Stomach smooth muscle (tissue), 2 donors: ENCODE measurements around the gene MACO1.
"Not testable (repeated sequence)": the region's sequence is repeated elsewhere in the genome, so short reads cannot be mapped to it uniquely, and the experiment has no call there.

ENCODE experiments used
- H3K27ac ChIP-seq: one replicate; pipeline ENCODE4 v1.7.0; 2013; ENCODE audit warnings: mild to moderate bottlenecking, low read length, inconsistent platforms
- H3K27me3 ChIP-seq, 2 donors: one replicate each; pipeline ENCODE4 v1.7.0; 2013; ENCODE audit warnings: low read length in 2 of 2; ENCODE audit not compliant: insufficient read depth in 2 of 2, control insufficient read depth in 1 of 2
- H3K36me3 ChIP-seq, 2 donors: one replicate each; pipeline ENCODE4 v1.7.0; 2013; ENCODE audit warnings: low read length in 2 of 2; ENCODE audit not compliant: control insufficient read depth in 2 of 2, insufficient read depth in 2 of 2
- H3K4me1 ChIP-seq: one replicate; pipeline ENCODE4 v1.7.0; 2013; ENCODE audit warnings: low read length; ENCODE audit not compliant: control insufficient read depth, insufficient read depth
- H3K4me3 ChIP-seq, 2 donors: one replicate each; pipeline ENCODE4 v1.7.0; 2013; ENCODE audit warnings: low read length in 2 of 2
- H3K9ac ChIP-seq, 2 donors: one replicate each; pipeline ENCODE4 v1.7.0; 2013; ENCODE audit warnings: low read length in 2 of 2, mild to moderate bottlenecking in 1 of 2
- H3K9me3 ChIP-seq, 2 donors: one replicate each; pipeline ENCODE4 v1.7.0; 2013; ENCODE audit warnings: low read length in 2 of 2; ENCODE audit not compliant: control insufficient read depth in 2 of 2
- donor health status: healthy.
- donor health status: Pancreatic carcinoma.

The MACO1 gene, protein sequence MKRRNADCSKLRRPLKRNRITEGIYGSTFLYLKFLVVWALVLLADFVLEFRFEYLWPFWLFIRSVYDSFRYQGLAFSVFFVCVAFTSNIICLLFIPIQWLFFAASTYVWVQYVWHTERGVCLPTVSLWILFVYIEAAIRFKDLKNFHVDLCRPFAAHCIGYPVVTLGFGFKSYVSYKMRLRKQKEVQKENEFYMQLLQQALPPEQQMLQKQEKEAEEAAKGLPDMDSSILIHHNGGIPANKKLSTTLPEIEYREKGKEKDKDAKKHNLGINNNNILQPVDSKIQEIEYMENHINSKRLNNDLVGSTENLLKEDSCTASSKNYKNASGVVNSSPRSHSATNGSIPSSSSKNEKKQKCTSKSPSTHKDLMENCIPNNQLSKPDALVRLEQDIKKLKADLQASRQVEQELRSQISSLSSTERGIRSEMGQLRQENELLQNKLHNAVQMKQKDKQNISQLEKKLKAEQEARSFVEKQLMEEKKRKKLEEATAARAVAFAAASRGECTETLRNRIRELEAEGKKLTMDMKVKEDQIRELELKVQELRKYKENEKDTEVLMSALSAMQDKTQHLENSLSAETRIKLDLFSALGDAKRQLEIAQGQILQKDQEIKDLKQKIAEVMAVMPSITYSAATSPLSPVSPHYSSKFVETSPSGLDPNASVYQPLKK

DNA sequence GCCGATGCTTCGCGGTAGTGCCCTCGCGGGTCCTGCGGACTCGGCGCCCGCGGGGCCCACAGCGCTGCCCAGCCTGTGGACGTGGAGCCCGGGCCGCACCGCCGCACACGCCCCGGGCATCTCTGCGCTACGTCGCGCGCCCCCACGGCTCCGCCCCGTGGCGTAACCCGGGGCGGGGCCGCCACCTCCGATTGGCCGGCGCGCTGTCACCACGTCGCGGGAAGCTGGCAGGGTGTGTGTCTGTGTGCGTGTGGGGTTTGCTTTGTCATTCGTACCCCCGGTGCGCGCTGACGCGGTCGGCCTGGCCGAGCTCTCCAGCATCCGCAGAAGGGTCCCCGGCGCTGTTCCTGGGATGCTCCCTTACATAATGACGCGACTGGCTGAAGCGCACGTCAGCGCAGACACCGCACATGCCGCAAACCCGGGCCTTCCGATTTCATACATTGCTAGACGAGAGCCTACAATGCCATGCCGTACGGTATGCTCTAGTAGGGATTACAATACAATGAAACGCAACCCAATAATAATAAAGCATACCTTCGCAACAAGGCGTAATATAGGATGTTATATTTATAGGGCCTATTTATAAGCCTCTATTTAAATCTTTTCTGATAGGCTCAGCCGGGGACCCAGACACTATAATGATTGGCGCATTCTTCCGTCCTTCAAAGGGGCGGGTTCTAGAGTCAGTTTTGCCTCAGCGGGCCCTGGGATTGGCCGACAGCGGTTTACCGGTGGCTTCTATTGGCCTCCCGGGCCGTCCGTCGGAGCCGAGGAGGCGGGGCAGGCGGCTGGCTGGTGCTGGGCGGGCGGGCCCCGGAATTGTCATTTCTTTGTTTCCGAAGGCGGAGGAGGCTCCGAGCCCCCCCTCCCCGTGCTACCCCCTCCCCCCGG, at the start of gene MACO1:
Gene MACO1, plus strand, starts transcription at position 825 of the 894 bp plus-strand sequence. CDS start 202 bp downstream, outside the sequence.
- Histone ChIP-seq H3K27me3 (no peaks in the 10 kb centered on the region), H3K4me1 (peaks cover 9% of the 10 kb centered on the region), H3K9me3 (no peaks in the 10 kb centered on the region), H3K27ac (peak within 1 kb of the TSS; percentile 93), H3K9ac (peak within 1 kb of the TSS; percentile 87 to 88), H3K4me3 (peak within 1 kb of the TSS; percentile 91 to 95), H3K36me3 (no peaks in the 10 kb centered on the region)

DNA sequence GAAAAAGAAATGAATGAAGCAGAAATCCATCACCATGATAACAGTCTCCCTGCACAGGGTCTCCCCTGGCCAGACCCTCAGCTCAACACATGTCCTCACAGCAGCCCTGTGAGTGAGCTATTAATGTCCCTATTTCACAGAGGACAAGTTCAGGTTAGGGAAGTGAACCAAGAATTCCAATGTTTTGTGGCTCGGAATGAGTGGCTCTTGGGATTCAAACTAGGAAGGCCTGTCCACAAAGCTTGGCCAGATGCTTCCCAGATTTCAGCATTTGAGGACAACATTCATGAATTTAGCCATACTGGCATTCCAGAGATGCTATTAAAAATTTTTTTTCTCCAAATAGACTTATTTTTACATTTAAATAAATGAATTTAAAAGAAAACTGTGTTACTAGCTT, 48.2 kb upstream of the MACO1 start:
- H3K4me1 ChIP-seq, H3K9ac ChIP-seq, H3K9me3 ChIP-seq, H3K27ac ChIP-seq, H3K4me3 ChIP-seq, H3K27me3 ChIP-seq, H3K36me3 ChIP-seq: not testable (repeated sequence)

DNA sequence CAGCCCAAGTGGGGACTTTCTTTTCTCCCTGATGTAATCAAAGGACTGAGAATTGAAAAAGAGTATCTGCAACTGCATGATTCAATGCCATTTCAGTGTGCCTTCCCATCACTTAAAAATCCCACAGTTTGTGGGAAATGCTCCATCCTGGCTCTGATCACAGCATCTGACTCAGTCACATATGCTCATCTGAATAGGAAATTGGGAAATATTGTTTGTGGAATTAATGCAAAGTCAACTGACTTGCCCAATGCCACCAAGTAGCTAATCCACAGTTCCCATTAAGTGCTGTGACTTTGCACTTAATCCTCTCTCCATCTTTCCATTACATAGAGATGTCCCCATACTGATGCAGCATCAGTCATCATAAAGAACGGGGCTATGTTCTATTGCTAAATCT, 47.6 kb upstream of the MACO1 start:
- H3K4me1 ChIP-seq, H3K36me3 ChIP-seq, H3K9me3 ChIP-seq, H3K9ac ChIP-seq, H3K27me3 ChIP-seq, H3K27ac ChIP-seq, H3K4me3 ChIP-seq: not testable (repeated sequence)

- not testable (repeated sequence) for H3K27ac ChIP-seq, H3K9ac ChIP-seq, H3K4me3 ChIP-seq, H3K4me1 ChIP-seq, H3K27me3 ChIP-seq, H3K36me3 ChIP-seq, H3K9me3 ChIP-seq
Observed at GRCh38 chr1:25383875-25384274, 46.8 kb upstream of the MACO1 start.

- not testable (repeated sequence) for H3K27me3 ChIP-seq, H3K36me3 ChIP-seq, H3K27ac ChIP-seq, H3K4me3 ChIP-seq, H3K9me3 ChIP-seq, H3K4me1 ChIP-seq, H3K9ac ChIP-seq
Observed at GRCh38 chr1:25387096-25387495, 43.6 kb upstream of the MACO1 start.

DNA sequence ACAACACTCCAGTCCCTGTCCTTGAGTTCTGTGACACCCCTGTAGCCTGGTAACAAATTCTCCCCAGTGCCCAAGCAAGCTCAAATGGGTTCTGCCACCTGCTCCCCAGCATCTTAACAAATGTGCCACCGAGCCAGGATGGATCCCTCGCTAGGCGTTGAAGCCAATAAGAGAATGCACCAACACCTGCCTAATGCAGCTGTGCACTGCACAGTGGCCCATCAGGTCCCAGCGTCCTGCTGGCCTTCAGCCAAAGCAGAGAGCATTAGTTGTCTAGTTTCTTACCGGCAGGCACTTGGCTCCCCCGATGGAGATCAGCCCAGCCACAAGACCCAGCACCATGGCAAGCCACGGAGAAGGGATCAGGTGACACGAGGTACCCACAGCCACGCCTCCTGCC, 42.0 kb upstream of the MACO1 start:
- H3K4me3 ChIP-seq, H3K27ac ChIP-seq, H3K9me3 ChIP-seq, H3K9ac ChIP-seq, H3K4me1 ChIP-seq, H3K36me3 ChIP-seq, H3K27me3 ChIP-seq: not testable (repeated sequence)

- not testable (repeated sequence) for H3K36me3 ChIP-seq, H3K4me1 ChIP-seq, H3K9me3 ChIP-seq, H3K27me3 ChIP-seq, H3K4me3 ChIP-seq, H3K9ac ChIP-seq, H3K27ac ChIP-seq
Observed at GRCh38 chr1:25389721-25390120, 41.0 kb upstream of the MACO1 start.

DNA sequence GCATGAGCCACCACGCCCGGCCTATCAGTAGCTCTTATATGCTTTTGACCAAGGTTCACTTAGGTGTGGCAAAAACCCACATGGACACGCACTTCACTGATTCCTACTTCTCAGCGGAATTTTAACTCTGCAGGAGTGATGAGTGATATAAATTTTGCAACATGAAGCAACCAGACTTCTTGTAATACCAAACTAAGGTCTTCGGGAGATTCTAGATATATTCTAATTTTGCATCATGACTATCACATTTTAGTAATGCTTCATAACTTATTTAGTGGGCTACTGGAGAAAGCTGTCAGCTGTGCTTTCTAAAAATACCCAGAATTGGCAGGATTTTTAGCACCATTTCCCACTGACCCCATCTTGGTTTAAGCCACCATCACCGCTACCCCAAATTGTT, 37.9 kb upstream of the MACO1 start:
- H3K9ac ChIP-seq, result no peak overlapping the region
- H3K4me3 ChIP-seq, result no peak overlapping the region
- no peaks in the 10 kb centered on the region for H3K36me3 ChIP-seq
- H3K9me3 ChIP-seq, result no peaks in the 10 kb centered on the region
- H3K27me3 ChIP-seq, result no peaks in the 10 kb centered on the region
- no peak overlapping the region for H3K27ac ChIP-seq
- H3K4me1 ChIP-seq, result no peaks in the 10 kb centered on the region

- not testable (repeated sequence) for H3K9ac ChIP-seq, H3K27me3 ChIP-seq, H3K27ac ChIP-seq, H3K9me3 ChIP-seq, H3K4me1 ChIP-seq, H3K36me3 ChIP-seq, H3K4me3 ChIP-seq
Observed at GRCh38 chr1:25397549-25397948, 33.1 kb upstream of the MACO1 start.

GRCh38 chr1:25398079-25398478, 32.6 kb upstream of the MACO1 start:
- not testable (repeated sequence) for H3K4me3 ChIP-seq, H3K9ac ChIP-seq, H3K4me1 ChIP-seq, H3K36me3 ChIP-seq, H3K27me3 ChIP-seq, H3K27ac ChIP-seq, H3K9me3 ChIP-seq
